CD4-positive, alpha-beta T cell (primary cell): ENCODE results near the gene PRKCG. TPM values are rescaled to one million over a fixed set of nuclear protein-coding genes. Genes with fewer than 3 reads are reported as not detected.

Experiments
- ATAC-seq: fragments of 200-7000 bp; cut with Tn5 transposase; one replicate; pipeline ENCODE4 v1.10.0; 2022; ENCODE audit warnings: mild to moderate bottlenecking; ENCODE audit not compliant: poor library complexity
- CTCF ChIA-PET: fragments of 350-600 bp; sonication (Branson Sonifier 250); formaldehyde crosslinking; loops from one replicate; lab custom pipeline; 2021; ENCODE audit warnings: antibody characterized with exemption, inconsistent platforms; lab: Charles Lee
- POLR2A ChIA-PET: fragments of 350-600 bp; sonication (Branson Sonifier 250); formaldehyde crosslinking; loops from one replicate; lab custom pipeline; 2021; ENCODE audit warnings: antibody characterized with exemption, inconsistent platforms; lab: Charles Lee
- DNase-seq, 14 experiments: peaks; one replicate each; pipeline ENCODE4 v3.0.0-alpha.2; 2013 to 2020; ENCODE audit warnings: mixed read lengths in 2 of 14
- H3K27ac ChIP-seq, 2 donors: one replicate each; pipeline versions ENCODE4 v1.5.1 to v1.7.0; 2013; ENCODE audit warnings: low read length in 2 of 2, low read depth in 1 of 2, mild to moderate bottlenecking in 1 of 2
- H3K27me3 ChIP-seq, 2 experiments: 1 replicate in 1 of 2; 2 replicates in 1 of 2; pipeline versions ENCODE4 v1.6.1 to v1.7.0; 2013; ENCODE audit warnings: low read length in 2 of 2, control low read depth in 1 of 2, mild to moderate bottlenecking in 1 of 2, moderate library complexity in 1 of 2; ENCODE audit not compliant: insufficient read depth in 2 of 2, control insufficient read depth in 1 of 2
- H3K36me3 ChIP-seq: one replicate; pipeline ENCODE4 v1.6.1; 2013; ENCODE audit warnings: low read length, control low read depth; ENCODE audit not compliant: insufficient read depth
- H3K4me1 ChIP-seq: one replicate; pipeline ENCODE4 v1.6.1; 2013; ENCODE audit warnings: low read length, control low read depth; ENCODE audit not compliant: insufficient read depth
- H3K4me3 ChIP-seq: one replicate; pipeline ENCODE4 v1.5.1; 2013; ENCODE audit warnings: mild to moderate bottlenecking, low read length, moderate library complexity
- H3K9me3 ChIP-seq, 2 experiments: 1 replicate in 1 of 2; 2 replicates in 1 of 2; pipeline versions ENCODE4 v1.6.1 to v1.7.0; 2013; ENCODE audit warnings: low read length in 2 of 2, mild to moderate bottlenecking in 2 of 2, control low read depth in 1 of 2, moderate library complexity in 1 of 2; ENCODE audit not compliant: control insufficient read depth in 1 of 2, insufficient read depth in 1 of 2
- H3K27ac Mint-ChIP-seq: one replicate; pipeline ENCODE4 v1.8.0; 2020; ENCODE audit warnings: mixed read lengths
- H3K27me3 Mint-ChIP-seq: one replicate; pipeline ENCODE4 v1.8.0; 2021; ENCODE audit warnings: mixed read lengths
- H3K36me3 Mint-ChIP-seq: one replicate; pipeline ENCODE4 v1.8.0; 2021; ENCODE audit warnings: low read depth, mixed read lengths
- H3K4me1 Mint-ChIP-seq: one replicate; pipeline ENCODE4 v1.8.0; 2021; ENCODE audit warnings: low read depth, mixed read lengths
- H3K4me3 Mint-ChIP-seq: one replicate; pipeline ENCODE4 v1.8.0; 2020; ENCODE audit warnings: mild to moderate bottlenecking, mixed read lengths
- H3K9me3 Mint-ChIP-seq: one replicate; pipeline ENCODE4 v1.8.0; 2020; ENCODE audit warnings: mixed read lengths
- intact Hi-C, 2 experiments: fragments of 100-400 bp; cut with DNase I in 1 of 2; cut with micrococcal nuclease in 1 of 2; formaldehyde crosslinking; loops; one replicate each; pipeline versions ENCODE4 v1.15.1 to v1.9.0; 2023 to 2025; cut with DNase I, micrococcal nuclease
- total RNA-seq, 174 experiments: library from RNA in 2 of 174; stranded (reverse) in 2 of 174; gene quantifications; one replicate each; pipeline ENCODE4 v1.2.3 and lab custom pipeline; 2021 to 2026
- TF ChIP-seq, protein P1 (sequence below): fragments of 200-600 bp; IDR thresholded peaks from one replicate; pipeline ENCODE4 v1.8.0; 2022; ENCODE audit warnings: antibody characterized with exemption, mild to moderate bottlenecking

PRKCG gene
- total RNA-seq, 2 experiments from 2014 or later = 1.5 to 1.6 TPM

DNA sequence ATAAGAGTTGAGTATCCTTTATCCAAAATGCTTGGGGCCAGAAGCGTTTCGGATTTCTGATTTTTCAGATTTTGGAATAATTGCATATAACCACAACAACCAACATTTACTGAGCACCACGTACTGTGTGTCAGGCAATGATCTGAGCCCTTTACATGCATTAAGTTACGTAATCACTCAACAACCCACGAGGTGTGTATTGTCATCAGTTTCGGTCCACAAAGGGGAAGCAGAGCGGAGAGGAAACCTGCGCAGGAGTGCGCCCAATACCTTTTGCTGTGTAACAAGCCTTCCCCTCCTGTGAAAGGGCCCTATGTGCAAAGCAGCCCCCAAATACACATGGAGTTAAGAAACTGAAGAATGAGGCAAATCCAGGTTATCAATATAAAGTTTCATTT is 37.1 kb upstream of the PRKCG start:
- H3K27ac ChIP-seq = no peak overlapping the region
- no peak overlapping the region for H3K4me3 Mint-ChIP-seq
- intact Hi-C loops = no loop called here
- ChIA-PET POLR2A (no interaction called here), CTCF (no interaction called here)
- DNase-seq = peak in 3 of 14 experiments; percentile 19 to 62 (median 59)
- H3K27me3 Mint-ChIP-seq = peaks cover 37% of the 10 kb centered on the region
- H3K27ac Mint-ChIP-seq = no peak overlapping the region
- no peaks in the 10 kb centered on the region for H3K9me3 Mint-ChIP-seq
- ATAC-seq = no peak
- H3K4me1 Mint-ChIP-seq = peaks cover 6% of the 10 kb centered on the region
- no peaks in the 10 kb centered on the region for H3K36me3 ChIP-seq
- no peaks in the 10 kb centered on the region for H3K36me3 Mint-ChIP-seq
- peaks cover 7% of the 10 kb centered on the region for H3K4me1 ChIP-seq
- TF ChIP-seq, protein P1, sequence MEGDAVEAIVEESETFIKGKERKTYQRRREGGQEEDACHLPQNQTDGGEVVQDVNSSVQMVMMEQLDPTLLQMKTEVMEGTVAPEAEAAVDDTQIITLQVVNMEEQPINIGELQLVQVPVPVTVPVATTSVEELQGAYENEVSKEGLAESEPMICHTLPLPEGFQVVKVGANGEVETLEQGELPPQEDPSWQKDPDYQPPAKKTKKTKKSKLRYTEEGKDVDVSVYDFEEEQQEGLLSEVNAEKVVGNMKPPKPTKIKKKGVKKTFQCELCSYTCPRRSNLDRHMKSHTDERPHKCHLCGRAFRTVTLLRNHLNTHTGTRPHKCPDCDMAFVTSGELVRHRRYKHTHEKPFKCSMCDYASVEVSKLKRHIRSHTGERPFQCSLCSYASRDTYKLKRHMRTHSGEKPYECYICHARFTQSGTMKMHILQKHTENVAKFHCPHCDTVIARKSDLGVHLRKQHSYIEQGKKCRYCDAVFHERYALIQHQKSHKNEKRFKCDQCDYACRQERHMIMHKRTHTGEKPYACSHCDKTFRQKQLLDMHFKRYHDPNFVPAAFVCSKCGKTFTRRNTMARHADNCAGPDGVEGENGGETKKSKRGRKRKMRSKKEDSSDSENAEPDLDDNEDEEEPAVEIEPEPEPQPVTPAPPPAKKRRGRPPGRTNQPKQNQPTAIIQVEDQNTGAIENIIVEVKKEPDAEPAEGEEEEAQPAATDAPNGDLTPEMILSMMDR = no peak
- peaks cover 0 to 3% of the 10 kb centered on the region in 2 experiments for H3K9me3 ChIP-seq
- peaks cover 0 to 6% of the 10 kb centered on the region in 2 experiments for H3K27me3 ChIP-seq
- no peak overlapping the region for H3K4me3 ChIP-seq

DNA sequence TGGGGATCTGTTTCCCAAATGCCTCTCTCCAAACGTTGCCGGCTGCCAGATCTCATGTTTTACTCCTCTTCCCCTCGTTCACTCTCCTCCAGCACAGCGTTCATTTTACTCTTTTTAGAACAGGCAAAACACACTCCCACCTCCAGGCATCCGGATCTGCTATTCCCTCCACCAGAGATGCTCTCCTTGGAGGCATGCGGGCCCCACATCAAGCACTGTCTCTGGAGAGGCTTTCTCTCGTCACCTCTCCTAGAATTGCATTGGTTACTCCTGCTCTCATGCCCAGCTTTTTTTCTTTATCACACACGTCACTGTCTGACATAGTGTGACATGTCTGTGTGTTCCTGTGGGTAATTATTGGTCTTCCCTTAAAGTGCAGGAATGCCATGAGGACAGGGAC is 34.4 kb upstream of the PRKCG start:
- Mint-ChIP-seq H3K36me3 (no peaks in the 10 kb centered on the region), H3K4me1 (peaks cover 4% of the 10 kb centered on the region), H3K4me3 (no peak overlapping the region), H3K9me3 (no peaks in the 10 kb centered on the region), H3K27ac (no peak overlapping the region), H3K27me3 (peaks cover 42% of the 10 kb centered on the region)
- intact Hi-C loops = no loop called here
- ChIA-PET CTCF (no interaction called here), POLR2A (no interaction called here)
- TF ChIP-seq, protein P1 = no peak
- Histone ChIP-seq H3K4me1 (peaks cover 6% of the 10 kb centered on the region), H3K27me3 (peaks cover 6 to 11% of the 10 kb centered on the region in 2 experiments), H3K9me3 (peaks cover 0 to 3% of the 10 kb centered on the region in 2 experiments), H3K27ac (no peak overlapping the region), H3K36me3 (no peaks in the 10 kb centered on the region), H3K4me3 (no peak overlapping the region)
- DNase-seq (no peak), ATAC-seq (no peak)

DNA sequence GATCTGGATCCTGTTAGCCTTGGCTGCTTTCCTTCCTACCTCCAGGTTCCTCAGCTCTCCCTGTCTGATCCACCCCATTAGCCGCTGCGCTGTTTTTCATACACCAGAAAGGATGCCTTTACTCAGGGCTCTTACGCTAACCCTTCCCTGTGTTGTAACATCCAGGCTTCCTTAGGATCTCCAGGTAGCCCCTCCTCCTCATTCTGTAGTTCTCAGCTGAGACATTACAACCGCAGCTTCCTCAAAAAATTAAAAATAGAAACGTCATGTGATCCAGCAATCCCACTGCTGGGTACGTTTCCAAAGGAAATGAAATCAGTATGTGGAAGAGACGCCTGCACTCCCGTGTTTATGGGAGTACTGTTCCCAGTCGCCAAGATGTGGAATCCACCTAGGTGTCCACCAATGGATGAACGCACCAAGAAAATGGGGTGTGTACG is 32.7 kb upstream of the PRKCG start:
- Histone ChIP-seq H3K4me1 (peaks cover 18% of the 10 kb centered on the region), H3K27ac (no peak overlapping the region), H3K36me3 (no peaks in the 10 kb centered on the region), H3K27me3 (peaks cover 6 to 13% of the 10 kb centered on the region in 2 experiments), H3K4me3 (no peak overlapping the region), H3K9me3 (peaks cover 0 to 3% of the 10 kb centered on the region in 2 experiments)
- no peaks in the 10 kb centered on the region for H3K9me3 Mint-ChIP-seq
- CTCF ChIA-PET = no interaction called here
- TF ChIP-seq, protein P1 = no peak
- no peak overlapping the region for H3K27ac Mint-ChIP-seq
- no peak overlapping the region for H3K4me3 Mint-ChIP-seq
- H3K4me1 Mint-ChIP-seq = peaks cover 4% of the 10 kb centered on the region
- DNase-seq (peak in 2 of 14 experiments; percentile 36 to 37), ATAC-seq (no peak)
- POLR2A ChIA-PET = no interaction called here
- H3K27me3 Mint-ChIP-seq = peaks cover 47% of the 10 kb centered on the region
- intact Hi-C loops = no loop called here
- no peaks in the 10 kb centered on the region for H3K36me3 Mint-ChIP-seq
